ENCODE results near the gene ABL2. TPM values are rescaled to one million over a fixed set of nuclear protein-coding genes. Genes with fewer than 3 reads are reported as not detected.

ABL2 gene
- total and polyA plus RNA-seq, 9 of the 15 experiments (the other 6 are each of a cell fraction or from before 2014, with no cell fraction given) = 1.4 to 15.0 (median 8.6) TPM

GRCh38 chr1:179082333-179082998, 147.0 kb downstream of the ABL2 start (continued):
- TF ChIP-seq, protein P1, sequence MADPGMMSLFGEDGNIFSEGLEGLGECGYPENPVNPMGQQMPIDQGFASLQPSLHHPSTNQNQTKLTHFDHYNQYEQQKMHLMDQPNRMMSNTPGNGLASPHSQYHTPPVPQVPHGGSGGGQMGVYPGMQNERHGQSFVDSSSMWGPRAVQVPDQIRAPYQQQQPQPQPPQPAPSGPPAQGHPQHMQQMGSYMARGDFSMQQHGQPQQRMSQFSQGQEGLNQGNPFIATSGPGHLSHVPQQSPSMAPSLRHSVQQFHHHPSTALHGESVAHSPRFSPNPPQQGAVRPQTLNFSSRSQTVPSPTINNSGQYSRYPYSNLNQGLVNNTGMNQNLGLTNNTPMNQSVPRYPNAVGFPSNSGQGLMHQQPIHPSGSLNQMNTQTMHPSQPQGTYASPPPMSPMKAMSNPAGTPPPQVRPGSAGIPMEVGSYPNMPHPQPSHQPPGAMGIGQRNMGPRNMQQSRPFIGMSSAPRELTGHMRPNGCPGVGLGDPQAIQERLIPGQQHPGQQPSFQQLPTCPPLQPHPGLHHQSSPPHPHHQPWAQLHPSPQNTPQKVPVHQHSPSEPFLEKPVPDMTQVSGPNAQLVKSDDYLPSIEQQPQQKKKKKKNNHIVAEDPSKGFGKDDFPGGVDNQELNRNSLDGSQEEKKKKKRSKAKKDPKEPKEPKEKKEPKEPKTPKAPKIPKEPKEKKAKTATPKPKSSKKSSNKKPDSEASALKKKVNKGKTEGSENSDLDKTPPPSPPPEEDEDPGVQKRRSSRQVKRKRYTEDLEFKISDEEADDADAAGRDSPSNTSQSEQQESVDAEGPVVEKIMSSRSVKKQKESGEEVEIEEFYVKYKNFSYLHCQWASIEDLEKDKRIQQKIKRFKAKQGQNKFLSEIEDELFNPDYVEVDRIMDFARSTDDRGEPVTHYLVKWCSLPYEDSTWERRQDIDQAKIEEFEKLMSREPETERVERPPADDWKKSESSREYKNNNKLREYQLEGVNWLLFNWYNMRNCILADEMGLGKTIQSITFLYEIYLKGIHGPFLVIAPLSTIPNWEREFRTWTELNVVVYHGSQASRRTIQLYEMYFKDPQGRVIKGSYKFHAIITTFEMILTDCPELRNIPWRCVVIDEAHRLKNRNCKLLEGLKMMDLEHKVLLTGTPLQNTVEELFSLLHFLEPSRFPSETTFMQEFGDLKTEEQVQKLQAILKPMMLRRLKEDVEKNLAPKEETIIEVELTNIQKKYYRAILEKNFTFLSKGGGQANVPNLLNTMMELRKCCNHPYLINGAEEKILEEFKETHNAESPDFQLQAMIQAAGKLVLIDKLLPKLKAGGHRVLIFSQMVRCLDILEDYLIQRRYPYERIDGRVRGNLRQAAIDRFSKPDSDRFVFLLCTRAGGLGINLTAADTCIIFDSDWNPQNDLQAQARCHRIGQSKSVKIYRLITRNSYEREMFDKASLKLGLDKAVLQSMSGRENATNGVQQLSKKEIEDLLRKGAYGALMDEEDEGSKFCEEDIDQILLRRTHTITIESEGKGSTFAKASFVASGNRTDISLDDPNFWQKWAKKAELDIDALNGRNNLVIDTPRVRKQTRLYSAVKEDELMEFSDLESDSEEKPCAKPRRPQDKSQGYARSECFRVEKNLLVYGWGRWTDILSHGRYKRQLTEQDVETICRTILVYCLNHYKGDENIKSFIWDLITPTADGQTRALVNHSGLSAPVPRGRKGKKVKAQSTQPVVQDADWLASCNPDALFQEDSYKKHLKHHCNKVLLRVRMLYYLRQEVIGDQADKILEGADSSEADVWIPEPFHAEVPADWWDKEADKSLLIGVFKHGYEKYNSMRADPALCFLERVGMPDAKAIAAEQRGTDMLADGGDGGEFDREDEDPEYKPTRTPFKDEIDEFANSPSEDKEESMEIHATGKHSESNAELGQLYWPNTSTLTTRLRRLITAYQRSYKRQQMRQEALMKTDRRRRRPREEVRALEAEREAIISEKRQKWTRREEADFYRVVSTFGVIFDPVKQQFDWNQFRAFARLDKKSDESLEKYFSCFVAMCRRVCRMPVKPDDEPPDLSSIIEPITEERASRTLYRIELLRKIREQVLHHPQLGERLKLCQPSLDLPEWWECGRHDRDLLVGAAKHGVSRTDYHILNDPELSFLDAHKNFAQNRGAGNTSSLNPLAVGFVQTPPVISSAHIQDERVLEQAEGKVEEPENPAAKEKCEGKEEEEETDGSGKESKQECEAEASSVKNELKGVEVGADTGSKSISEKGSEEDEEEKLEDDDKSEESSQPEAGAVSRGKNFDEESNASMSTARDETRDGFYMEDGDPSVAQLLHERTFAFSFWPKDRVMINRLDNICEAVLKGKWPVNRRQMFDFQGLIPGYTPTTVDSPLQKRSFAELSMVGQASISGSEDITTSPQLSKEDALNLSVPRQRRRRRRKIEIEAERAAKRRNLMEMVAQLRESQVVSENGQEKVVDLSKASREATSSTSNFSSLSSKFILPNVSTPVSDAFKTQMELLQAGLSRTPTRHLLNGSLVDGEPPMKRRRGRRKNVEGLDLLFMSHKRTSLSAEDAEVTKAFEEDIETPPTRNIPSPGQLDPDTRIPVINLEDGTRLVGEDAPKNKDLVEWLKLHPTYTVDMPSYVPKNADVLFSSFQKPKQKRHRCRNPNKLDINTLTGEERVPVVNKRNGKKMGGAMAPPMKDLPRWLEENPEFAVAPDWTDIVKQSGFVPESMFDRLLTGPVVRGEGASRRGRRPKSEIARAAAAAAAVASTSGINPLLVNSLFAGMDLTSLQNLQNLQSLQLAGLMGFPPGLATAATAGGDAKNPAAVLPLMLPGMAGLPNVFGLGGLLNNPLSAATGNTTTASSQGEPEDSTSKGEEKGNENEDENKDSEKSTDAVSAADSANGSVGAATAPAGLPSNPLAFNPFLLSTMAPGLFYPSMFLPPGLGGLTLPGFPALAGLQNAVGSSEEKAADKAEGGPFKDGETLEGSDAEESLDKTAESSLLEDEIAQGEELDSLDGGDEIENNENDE (IDR thresholded peaks at IDR 0.05; ENCODE audit: low read depth, low read length) = no peak
- no peak for TF ChIP-seq MTF1 (CRISPR knock-in tag; IDR thresholded peaks at IDR 0.05; ENCODE audit: borderline replicate concordance)
- TF ChIP-seq, protein P2, sequence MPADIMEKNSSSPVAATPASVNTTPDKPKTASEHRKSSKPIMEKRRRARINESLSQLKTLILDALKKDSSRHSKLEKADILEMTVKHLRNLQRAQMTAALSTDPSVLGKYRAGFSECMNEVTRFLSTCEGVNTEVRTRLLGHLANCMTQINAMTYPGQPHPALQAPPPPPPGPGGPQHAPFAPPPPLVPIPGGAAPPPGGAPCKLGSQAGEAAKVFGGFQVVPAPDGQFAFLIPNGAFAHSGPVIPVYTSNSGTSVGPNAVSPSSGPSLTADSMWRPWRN (IDR thresholded peaks at IDR 0.05; ENCODE audit: low read depth) = no peak
- no peak for TF ChIP-seq MLLT1 (IDR thresholded peaks at IDR 0.05)
- no peak for TF ChIP-seq GABPB2 (CRISPR knock-in tag; conservative IDR thresholded peaks at IDR 0.05)
- TF ChIP-seq CBX8 (IDR thresholded peaks at IDR 0.05; ENCODE audit: borderline replicate concordance, extremely low read depth, low read depth, low read length, poor library complexity, severe bottlenecking) = no peak
- peak; percentile 79 for TF ChIP-seq RAD51 (IDR thresholded peaks at IDR 0.05; ENCODE audit: borderline replicate concordance, low read depth)
- no peak for TF ChIP-seq ZSCAN32 (CRISPR knock-in tag; IDR thresholded peaks at IDR 0.05)
- no peak for TF ChIP-seq NFYB (IDR thresholded peaks at IDR 0.05; ENCODE audit: extremely low read depth, insufficient read length)
- TF ChIP-seq, protein P3, sequence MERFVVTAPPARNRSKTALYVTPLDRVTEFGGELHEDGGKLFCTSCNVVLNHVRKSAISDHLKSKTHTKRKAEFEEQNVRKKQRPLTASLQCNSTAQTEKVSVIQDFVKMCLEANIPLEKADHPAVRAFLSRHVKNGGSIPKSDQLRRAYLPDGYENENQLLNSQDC (CRISPR knock-in tag; IDR thresholded peaks at IDR 0.05) = no peak
- no peak for TF ChIP-seq FOS (IDR thresholded peaks at IDR 0.05; ENCODE audit: extremely low read depth, insufficient read length)
- no peak for TF ChIP-seq TCF15 (CRISPR knock-in tag; IDR thresholded peaks at IDR 0.05)
